ENCODE results near the gene NSUN7.

DNA sequence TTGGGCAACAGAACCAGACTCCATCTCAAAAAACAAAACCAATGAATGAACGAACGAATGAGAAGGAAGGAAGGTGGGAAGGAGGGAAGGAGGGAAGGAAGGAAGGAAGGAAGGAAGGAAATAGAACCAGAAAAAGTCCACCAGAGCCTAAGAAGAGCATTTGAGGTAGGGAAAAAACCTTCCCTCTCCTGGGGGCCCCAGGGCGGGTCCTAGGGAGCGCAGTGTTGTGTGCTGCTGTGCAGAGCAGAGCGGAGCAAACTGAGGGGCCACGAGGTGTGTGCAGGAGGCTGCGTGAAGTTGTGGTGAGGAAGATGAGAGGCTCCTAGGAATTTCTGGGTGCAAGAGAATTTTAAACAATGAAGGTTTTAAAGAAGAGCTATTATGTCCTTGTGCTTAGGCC lies 16.0 kb upstream of the NSUN7 start:
- TF ChIP-seq CTCF (IDR thresholded peaks at IDR 0.05) (no peak), POLR2A (IDR thresholded peaks at IDR 0.05) (no peak)
